GM18909 (cell line): ENCODE measurements around the gene AKT2.

Experiments
- ATAC-seq: cut with Tn5 transposase; IDR thresholded peaks from one replicate; pipeline ENCODE4 v1.9.1; 2021; ENCODE audit warnings: mild to moderate bottlenecking; ENCODE audit not compliant: unreplicated experiment, poor library complexity

AKT2 gene

GRCh38 chr19:40238775-40239174 is 46.4 kb downstream of the AKT2 start:
- no peak for ATAC-seq

GRCh38 chr19:40237791-40238190 is 47.4 kb downstream of the AKT2 start:
- ATAC-seq, result no peak

GRCh38 chr19:40236366-40236765 is 48.8 kb downstream of the AKT2 start:
- no peak for ATAC-seq

DNA sequence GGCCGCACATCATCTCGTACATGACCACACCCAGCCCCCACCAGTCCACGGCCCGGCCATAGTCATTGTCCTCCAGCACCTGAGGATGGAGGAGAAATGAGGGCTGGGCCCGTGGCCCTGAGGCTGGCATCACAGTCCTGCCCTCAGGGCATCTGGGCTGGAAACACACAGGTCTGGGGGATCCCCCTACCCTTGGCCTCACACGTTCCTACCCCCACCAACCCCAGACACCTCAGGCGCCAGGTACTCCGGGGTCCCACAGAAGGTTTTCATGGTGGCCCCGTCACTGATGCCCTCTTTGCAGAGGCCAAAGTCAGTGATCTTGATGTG is 49.2 kb downstream of the AKT2 start:
- no peak for ATAC-seq

DNA sequence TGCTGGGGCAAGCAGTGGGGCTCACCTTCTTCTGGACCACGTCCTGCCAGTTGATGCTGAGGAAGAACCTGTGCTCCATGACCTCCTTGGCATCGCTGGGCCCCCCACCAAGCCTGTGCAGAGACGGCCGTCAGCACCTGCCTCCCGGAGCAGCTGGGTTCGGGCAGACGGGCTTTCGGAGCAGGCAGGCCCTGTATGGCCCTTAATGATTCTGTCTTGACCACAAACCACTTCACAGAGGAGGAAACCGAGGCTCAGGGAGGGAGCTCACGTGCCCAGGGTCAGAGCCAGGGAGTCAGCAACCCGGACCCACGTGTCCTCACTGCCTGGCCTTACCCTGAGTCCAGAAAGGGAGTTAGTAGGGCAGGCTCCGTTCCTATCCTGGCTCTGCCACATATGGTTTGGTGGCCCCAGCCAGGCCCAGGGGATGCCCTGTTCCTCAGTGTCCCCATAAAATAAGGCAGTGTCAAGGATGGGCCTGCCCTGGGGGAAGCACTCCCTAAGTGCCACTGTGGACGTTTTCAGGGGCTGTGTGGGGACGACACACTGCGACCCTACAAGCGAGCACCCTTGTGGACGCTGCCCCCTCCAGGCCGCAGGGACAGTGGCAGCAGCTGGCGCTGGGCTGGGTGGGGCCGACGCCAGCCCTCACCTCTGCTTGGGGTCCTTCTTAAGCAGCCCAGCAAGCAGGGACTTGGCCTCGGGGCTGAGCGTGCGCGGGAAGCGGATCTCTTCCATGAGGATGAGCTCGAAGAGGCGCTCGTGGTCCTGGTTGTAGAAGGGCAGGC is 49.7 kb downstream of the AKT2 start:
- no peak for ATAC-seq

GRCh38 chr19:40234429-40235237 is 50.5 kb downstream of the AKT2 start:
- ATAC-seq, result no peak

DNA sequence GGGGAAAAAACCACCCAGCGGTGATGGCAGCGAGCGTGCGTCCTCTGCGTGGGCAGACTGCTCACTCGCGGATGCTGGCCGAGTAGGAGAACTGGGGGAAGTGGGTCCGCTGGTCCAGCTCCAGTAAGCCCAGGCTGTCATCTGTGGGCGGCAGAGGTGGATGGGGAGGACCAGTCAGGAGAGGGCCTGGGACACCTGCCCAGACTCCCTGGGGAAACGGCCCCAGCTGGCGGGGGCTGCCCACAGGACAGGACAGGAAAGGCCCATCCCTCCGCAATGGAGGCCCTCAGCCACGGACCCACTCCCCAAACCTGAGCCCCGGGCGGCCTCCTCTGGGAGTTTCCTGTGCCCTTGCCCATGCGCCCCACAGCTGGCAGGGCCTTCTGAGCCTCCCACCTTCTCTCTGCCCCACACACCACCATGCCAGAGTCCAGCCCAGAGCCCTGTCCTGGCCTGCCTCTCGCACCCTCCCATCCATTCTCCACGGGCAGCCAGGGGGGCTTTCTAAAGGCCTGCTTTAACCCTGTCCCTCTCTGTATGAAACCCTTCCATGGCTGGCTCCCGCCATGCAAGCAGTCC is 51.2 kb downstream of the AKT2 start:
- ATAC-seq, result no peak

GRCh38 chr19:40232949-40233810 is 52.0 kb downstream of the AKT2 start:
- ATAC-seq, result no peak

DNA sequence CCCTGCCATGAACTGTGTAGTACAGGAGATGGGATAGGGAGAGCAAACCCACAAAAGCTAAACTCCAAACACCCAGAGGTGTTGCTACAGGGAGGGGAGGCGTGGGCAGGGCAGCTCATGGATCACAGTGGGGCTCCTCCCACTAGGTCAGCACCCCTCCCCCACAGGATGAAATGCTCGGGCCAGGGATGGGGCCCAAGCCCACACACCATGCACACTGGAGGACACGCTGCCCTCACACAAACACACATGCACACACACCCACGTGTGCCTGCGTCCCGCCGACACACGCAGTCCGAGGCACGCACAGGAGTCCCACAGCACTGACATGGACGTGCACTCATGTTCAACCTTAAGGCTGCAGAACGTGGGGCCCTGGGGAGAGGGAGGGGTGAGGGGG is 52.7 kb downstream of the AKT2 start:
- ATAC-seq, result no peak

- no peak for ATAC-seq
These were observed 53.4 kb downstream of the AKT2 start for GRCh38 chr19:40231544-40232424.

DNA sequence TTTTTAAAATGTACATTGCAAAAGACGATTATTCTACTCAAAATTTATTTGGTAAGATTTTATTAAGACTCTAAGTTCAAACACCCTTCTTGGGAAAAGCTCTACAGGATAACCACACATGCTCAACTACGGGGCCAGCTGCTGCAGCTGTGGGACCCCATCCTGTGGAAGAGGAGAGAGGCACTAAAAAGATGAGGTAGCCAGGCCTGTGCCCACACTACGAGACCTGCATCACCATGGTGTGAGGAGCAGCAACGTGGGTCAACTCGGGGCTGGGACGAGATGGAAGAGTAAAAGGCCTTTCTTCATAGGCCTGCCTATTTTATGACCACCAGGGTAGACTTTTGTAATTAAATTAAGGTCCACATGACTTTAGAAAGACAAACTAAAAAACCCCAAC is 54.1 kb downstream of the AKT2 start:
- no peak for ATAC-seq

- ATAC-seq, result no peak
These were observed 55.2 kb downstream of the AKT2 start for GRCh38 chr19:40229926-40230417.

- no peak for ATAC-seq
These were observed 55.7 kb downstream of the AKT2 start for GRCh38 chr19:40229484-40229883.

DNA sequence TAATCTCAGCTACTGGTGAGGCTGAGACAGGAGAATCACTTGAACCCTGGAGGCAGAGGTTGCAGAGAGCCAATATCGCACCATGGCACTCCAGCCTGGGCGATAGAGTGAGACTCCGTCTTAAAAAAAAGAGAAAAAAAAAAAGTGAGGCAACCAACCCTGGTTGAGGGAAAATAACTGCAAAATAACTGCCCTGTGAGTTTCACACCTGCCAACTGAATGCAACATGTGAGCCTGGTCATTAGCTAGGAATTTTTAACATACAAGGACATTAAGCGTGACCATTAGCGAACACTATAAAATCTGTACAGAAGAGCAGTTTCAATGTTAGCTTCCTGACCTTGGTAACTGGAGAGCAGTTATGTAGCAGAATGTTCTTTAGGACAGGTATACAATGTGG is 56.3 kb downstream of the AKT2 start:
- no peak for ATAC-seq

DNA sequence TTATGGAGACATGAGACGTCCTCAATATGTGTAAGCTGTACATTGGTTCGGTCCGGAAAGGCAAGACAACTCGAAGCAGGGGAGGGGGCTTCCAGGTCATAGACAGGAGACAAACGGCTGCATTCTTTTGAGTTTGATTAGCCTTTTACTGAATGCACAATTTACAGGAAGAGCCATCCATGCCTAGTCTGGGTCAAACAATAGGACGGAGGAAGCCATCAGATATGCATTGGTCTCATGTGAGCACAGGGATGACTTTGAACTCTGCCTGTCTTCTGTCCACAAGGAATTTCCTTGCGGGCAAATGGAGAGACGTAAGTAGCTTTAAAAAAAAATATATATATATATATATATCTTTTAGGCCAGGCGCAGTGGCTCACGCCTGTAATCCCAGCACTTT is 56.8 kb downstream of the AKT2 start:
- no peak for ATAC-seq

DNA sequence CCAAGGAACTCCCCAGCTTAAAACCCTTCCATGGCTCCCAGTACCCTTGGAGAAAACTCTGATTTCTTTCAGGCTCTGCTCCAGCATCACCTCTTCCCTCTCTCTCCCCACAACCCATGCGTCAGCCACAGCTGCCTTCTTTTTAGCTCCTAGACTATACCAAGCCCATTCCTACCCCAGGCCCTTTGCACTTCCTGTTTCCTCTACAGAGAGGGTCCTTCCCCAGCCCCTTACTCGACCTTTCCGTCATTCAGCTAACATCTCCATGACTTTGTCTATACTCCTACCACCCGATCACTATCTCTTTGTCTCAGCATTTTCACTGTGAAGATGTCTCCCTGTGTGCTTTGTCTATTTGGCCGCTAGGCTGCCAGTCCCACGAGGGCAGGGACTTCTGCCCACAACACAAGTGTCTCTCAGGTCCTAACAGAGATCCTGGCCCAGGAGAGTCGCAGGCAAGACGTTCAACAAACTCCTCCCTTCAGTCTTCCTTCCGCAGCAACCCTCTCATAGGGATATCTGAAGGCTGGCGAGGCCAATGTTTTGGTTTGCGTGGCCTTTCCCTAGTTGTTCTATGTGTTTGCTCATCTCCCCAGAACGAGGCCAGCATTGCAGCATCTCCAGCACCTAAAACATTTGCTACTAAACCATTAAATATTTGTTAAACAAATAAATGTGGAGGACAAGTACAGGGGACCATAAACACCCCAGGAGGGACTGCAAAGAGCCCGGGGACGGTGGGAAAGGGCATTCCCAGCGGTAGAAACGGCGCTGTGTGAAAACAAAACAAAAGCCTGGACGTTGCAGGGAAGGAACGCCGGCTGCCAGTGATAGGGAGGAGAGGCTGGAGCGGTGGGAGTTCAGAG is 59.5 kb downstream of the AKT2 start:
- ATAC-seq, result no peak

DNA sequence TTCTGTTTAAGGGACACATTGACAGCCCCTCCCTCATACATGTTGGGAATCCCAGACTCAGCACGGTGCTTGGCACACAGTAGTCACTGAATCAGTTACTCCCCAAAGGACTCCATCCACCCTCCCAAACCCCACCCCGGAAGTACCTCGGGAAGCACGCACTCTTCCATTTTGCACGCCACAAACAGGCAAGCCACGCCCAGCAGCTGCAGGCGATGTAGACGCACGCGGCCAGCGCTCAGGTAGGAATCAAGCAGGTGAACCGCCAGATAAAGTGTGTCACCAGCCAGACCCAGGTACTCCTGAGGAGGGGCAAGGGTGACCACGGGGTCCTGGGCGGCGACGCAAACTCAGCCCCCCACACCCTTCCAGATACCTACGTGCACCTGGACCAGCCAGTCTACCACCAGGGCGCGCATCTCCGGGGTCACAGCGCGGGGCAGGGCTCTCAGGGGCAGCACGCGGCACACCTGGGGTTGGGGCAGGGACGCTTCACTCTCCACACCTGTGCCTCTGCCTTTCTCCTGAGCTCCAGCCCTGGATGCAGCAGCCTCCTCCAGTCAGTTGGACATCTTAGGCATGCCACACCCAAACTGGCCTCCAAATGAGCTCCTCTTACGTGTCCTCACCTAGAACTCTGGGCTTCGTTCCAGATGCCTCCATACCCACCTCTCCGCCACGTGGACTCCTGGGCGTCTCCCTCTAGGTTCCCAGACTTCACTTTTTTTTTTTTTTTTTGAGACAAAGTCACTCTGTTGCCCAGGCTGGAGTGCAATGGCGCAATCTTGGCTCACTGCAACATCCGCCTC is 60.6 kb downstream of the AKT2 start:
- ATAC-seq, result no peak
